ENCODE data around the gene PRKCA. TPM values are rescaled to one million over a fixed set of nuclear protein-coding genes. Genes with fewer than 3 reads are reported as not detected.

PRKCA gene
- total and polyA plus RNA-seq, 2 experiments from 2014 or later, result 6.4 to 35.4 TPM

DNA sequence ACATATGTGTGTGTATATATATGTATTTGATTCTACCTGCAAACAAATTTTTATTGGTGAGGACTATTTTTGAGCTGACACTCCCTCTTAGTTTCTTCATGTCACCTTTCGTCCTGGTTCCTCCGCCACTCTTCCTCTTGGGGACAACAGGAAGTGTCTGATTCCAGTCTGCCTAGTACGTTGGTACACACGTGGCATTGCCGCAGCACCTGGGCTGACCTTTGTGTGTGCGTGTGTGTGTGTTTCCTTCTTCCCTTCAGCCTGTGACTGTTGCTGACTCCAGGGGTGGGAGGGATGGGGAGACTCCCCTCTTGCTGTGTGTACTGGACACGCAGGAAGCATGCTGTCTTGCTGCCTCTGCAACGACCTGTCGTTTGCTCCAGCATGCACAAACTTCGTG, 503.2 kb downstream of the PRKCA start (continued):
- TF ChIP-seq ZNF462 (CRISPR knock-in tag; IDR thresholded peaks at IDR 0.05), result no peak
- TF ChIP-seq POLR2AphosphoS5 (IDR thresholded peaks at IDR 0.05; ENCODE audit: low read depth), result no peak
- TF ChIP-seq, protein P1, sequence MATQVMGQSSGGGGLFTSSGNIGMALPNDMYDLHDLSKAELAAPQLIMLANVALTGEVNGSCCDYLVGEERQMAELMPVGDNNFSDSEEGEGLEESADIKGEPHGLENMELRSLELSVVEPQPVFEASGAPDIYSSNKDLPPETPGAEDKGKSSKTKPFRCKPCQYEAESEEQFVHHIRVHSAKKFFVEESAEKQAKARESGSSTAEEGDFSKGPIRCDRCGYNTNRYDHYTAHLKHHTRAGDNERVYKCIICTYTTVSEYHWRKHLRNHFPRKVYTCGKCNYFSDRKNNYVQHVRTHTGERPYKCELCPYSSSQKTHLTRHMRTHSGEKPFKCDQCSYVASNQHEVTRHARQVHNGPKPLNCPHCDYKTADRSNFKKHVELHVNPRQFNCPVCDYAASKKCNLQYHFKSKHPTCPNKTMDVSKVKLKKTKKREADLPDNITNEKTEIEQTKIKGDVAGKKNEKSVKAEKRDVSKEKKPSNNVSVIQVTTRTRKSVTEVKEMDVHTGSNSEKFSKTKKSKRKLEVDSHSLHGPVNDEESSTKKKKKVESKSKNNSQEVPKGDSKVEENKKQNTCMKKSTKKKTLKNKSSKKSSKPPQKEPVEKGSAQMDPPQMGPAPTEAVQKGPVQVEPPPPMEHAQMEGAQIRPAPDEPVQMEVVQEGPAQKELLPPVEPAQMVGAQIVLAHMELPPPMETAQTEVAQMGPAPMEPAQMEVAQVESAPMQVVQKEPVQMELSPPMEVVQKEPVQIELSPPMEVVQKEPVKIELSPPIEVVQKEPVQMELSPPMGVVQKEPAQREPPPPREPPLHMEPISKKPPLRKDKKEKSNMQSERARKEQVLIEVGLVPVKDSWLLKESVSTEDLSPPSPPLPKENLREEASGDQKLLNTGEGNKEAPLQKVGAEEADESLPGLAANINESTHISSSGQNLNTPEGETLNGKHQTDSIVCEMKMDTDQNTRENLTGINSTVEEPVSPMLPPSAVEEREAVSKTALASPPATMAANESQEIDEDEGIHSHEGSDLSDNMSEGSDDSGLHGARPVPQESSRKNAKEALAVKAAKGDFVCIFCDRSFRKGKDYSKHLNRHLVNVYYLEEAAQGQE (IDR thresholded peaks at IDR 0.05; ENCODE audit: unreplicated experiment), result no peak
- TF ChIP-seq ZNF114 (CRISPR knock-in tag; IDR thresholded peaks at IDR 0.05), result no peak

GRCh38 chr17:66807182-66807581, 504.8 kb downstream of the PRKCA start:
- H4K20me1 ChIP-seq (replicated peaks; ENCODE audit: insufficient read depth), result no peaks in the 10 kb centered on the region
- H3K27me3 ChIP-seq (ENCODE audit: insufficient read depth), result no peaks in the 10 kb centered on the region
- H3K4me1 ChIP-seq (ENCODE audit: insufficient read depth), result peaks cover 22% of the 10 kb centered on the region
- no peak overlapping the region for H3K27ac ChIP-seq (ENCODE audit: low read depth)
- no peak for ATAC-seq
- no peak overlapping the region for H3K4me3 ChIP-seq
- H3K4me2 ChIP-seq, result no peak overlapping the region
- H3K36me3 ChIP-seq (ENCODE audit: insufficient read depth), result no peaks in the 10 kb centered on the region
- no peaks in the 10 kb centered on the region for H3F3A ChIP-seq (replicated peaks; ENCODE audit: low read depth)
- Mint-ChIP-seq H3K36me3 (ENCODE audit: low read depth) (no peaks in the 10 kb centered on the region), H3K27ac (no peak overlapping the region), H3K4me1 (peaks cover 31% of the 10 kb centered on the region), H3K9me3 (no peaks in the 10 kb centered on the region; the same call in 2 of the 3 replicates), H3K27me3 (ENCODE audit: insufficient read depth, low read depth, poor library complexity) (peaks cover 4% of the 10 kb centered on the region), H3K4me3 (no peak overlapping the region)
- H3K79me2 ChIP-seq (replicated peaks; ENCODE audit: insufficient read depth), result no peaks in the 10 kb centered on the region
- DNase-seq (ENCODE audit: low spot score), result no peak
- no peak for TF ChIP-seq NANOG (IDR thresholded peaks at IDR 0.05; ENCODE audit: borderline replicate concordance)
- no peak for TF ChIP-seq CREB1 (CRISPR knock-in tag; IDR thresholded peaks at IDR 0.05; ENCODE audit: low read depth)
- TF ChIP-seq STAT1 (IDR thresholded peaks at IDR 0.05; ENCODE audit: unreplicated experiment), result no peak
- TF ChIP-seq JUNB (IDR thresholded peaks at IDR 0.05; ENCODE audit: unreplicated experiment), result no peak
- no peak overlapping the region for H2AFZ ChIP-seq
- no peaks in the 10 kb centered on the region for H3K9me2 ChIP-seq (ENCODE audit: insufficient read depth)
